ENCODE data around the gene TOX2. TPM values are rescaled to one million over a fixed set of nuclear protein-coding genes. Genes with fewer than 3 reads are reported as not detected.

The TOX2 gene
- total RNA-seq, 1 donor, result 5.2 TPM

GRCh38 chr20:44067650-44068081, 153.0 kb downstream of the TOX2 start:
- no peak for DNase-seq (ENCODE audit: low read depth)
- no peak overlapping the region for H3K4me3 ChIP-seq (ENCODE audit: low read depth, low read length)
- TF ChIP-seq, protein P1, sequence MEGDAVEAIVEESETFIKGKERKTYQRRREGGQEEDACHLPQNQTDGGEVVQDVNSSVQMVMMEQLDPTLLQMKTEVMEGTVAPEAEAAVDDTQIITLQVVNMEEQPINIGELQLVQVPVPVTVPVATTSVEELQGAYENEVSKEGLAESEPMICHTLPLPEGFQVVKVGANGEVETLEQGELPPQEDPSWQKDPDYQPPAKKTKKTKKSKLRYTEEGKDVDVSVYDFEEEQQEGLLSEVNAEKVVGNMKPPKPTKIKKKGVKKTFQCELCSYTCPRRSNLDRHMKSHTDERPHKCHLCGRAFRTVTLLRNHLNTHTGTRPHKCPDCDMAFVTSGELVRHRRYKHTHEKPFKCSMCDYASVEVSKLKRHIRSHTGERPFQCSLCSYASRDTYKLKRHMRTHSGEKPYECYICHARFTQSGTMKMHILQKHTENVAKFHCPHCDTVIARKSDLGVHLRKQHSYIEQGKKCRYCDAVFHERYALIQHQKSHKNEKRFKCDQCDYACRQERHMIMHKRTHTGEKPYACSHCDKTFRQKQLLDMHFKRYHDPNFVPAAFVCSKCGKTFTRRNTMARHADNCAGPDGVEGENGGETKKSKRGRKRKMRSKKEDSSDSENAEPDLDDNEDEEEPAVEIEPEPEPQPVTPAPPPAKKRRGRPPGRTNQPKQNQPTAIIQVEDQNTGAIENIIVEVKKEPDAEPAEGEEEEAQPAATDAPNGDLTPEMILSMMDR (IDR thresholded peaks at IDR 0.05; ENCODE audit: insufficient read depth, low read length), result no peak

DNA sequence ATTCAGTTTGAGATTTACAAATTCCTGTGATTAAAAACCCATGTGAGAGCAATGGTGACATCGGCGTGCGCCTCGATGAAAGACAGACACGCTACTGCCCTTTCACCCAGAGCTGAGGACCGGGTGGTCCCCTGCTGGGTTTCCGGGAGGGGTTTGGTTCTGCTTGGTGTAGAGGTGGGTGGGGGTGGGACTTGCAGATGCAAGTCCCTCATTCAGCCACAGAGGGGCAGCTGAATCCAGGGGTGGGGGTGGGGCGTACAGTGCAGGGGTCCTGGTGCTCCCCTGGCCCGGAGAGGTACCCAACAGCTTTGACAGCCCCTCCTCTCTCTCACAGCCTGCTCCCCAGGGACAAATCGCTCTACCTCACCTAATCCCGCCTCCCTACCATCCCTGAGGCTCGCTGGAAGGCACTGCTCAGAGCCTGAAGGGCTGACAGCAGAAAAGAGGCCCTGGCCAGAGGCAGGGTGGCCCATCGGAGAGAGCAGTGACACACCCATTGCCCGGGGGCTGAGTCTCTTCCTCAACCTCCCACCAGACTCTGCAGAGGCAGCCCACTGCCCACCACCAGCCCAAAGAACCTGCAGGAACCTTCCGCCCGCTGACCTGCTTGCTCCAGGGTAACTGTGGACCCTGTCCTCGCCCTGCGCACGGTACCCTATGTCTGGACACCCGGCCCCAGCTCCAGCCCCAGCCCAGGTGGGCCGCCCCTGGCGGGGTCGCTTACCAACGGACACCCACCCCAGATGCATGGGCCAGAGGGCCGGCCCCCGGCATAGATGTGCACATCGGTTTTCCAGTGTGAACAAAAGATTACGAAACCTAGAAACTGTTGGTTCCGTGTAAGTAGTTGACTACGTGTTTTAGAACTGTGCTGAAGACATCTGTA, 153.9 kb downstream of the TOX2 start:
- no peak overlapping the region for H3K4me3 ChIP-seq (ENCODE audit: low read depth, low read length)
- DNase-seq (ENCODE audit: low read depth), result no peak
- TF ChIP-seq, protein P1 (IDR thresholded peaks at IDR 0.05; ENCODE audit: insufficient read depth, low read length), result no peak

DNA sequence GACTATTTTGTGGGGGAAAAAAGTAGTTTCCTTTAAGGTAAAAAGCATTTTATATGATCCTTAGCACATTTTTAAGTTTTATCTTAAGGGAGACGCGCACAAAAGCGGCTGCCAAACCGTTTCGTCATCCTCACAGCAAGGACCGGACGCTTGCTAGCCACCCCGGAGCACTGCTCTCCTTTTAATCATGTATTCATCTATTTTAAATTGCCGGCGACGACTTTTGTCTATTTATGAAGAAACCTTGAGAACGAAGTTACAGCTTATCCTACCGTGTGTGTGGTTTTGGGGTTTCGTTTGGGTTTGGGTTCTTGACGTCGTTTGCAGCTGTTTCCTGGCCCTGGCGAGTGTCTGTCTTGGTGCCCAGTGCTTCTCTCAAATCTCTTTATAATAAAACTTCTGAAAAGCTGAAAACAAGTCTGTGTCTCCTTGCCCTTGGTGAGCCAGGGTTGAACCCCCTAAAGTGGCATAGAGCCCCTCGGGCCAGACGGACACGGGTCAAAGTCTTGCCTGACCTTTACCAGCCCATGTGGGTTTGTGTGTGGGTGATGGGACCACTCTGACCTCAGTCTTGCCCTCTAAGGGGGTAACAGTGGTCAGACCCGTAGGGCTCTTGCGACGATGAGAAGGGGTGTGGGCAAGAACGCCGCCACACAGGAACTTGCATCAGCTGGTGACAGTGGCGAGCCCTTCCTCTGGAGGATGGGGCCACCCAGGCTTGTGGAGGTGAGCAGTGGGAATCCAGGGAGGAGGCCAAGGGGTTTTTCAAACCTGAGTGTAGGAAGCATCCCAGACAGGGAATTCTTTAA, 154.8 kb downstream of the TOX2 start:
- no peak overlapping the region for H3K4me3 ChIP-seq (ENCODE audit: low read depth, low read length)
- TF ChIP-seq, protein P1 (IDR thresholded peaks at IDR 0.05; ENCODE audit: insufficient read depth, low read length), result no peak
- DNase-seq (ENCODE audit: low read depth), result no peak

DNA sequence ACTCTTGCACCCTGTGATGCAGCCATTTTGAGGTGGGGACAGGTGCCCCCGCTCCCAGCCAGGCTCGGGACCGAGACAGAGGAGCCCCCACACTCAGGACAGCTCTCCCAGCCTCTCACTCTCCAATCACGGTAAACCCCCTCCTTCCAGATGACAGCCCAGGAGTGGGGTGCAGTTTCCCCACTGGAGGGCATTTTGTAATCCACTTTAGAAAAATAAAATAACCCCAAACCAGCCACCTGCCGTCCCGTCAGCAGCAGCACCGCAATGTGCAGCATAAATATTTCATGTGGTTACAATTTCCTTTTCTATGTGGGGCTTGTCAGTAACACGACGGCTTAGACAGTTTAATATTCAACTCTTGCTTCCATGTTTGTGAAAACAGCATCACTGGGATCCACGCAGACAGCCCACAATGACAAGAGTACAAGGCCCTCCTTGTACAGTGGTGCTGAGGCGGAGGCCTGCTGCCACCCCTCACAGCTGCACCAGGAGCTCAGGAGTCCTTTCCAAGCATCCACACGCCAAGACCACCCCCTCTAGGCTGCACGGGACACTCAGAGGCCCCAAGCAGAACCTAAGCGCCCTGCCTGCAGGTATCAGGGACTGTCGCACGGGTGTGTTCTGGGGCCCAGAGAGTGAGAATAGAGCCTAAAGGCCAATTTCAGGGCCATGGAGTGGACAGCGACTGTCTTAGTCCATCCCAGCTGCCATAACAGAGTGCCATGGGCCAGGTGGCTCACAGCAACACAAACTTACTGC, 155.7 kb downstream of the TOX2 start:
- TF ChIP-seq, protein P1 (IDR thresholded peaks at IDR 0.05; ENCODE audit: insufficient read depth, low read length), result no peak
- DNase-seq (ENCODE audit: low read depth), result no peak
- no peak overlapping the region for H3K4me3 ChIP-seq (ENCODE audit: low read depth, low read length)

DNA sequence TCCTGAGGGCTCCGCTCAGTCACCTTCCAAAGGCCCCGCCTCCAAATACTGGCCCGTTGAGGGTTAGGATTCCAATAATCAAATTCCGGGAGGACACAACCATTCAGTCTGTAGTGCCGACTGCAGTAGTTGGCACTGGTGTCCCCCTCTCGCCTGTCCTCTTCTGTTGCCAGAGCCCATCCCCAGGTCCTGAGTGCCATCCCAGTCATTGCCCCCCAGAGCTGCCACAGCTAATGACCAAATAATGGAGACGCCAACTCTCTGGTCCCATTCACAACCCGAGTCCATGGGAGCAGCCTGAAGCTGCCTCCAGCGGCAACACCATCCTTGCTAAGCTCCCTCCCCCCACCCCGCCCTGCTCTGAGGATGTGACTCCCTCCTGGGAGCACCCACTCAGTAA, 156.4 kb downstream of the TOX2 start:
- TF ChIP-seq, protein P1 (IDR thresholded peaks at IDR 0.05; ENCODE audit: insufficient read depth, low read length), result no peak
- no peak for DNase-seq (ENCODE audit: low read depth)
- no peak overlapping the region for H3K4me3 ChIP-seq (ENCODE audit: low read depth, low read length)

DNA sequence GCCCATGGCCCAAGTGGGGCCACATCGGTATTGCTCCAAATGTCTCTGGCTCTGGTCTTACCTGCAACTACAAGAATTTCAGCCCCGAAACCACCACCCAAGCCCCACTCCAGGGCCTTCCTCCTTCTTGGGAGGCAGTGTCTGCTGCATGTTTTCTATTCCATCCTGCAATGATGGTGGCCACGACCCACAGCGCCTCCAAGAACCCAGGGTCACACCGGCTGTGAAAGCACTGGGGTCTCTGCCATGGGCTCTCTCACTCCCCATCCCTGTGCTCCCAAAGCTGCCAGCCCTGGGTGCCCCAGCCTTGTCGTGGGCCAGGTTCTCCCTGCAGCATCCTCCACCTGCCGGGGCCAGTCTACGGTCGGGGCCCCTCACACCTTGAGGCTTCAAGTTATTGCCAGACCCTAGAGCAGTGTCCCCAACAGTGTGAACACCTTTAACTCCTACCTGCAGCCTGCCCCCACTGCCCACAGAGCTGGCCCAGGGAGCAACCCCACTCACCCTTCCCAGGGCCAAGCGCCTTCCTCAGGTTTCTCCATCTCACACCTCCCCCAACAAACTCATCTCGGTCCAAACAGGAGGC, 157.0 kb downstream of the TOX2 start:
- no peak overlapping the region for H3K4me3 ChIP-seq (ENCODE audit: low read depth, low read length)
- TF ChIP-seq, protein P1 (IDR thresholded peaks at IDR 0.05; ENCODE audit: insufficient read depth, low read length), result no peak
- DNase-seq (ENCODE audit: low read depth), result no peak
